Measurements from ENCODE around the gene TPBGL. TPM values are rescaled to one million over a fixed set of nuclear protein-coding genes. Genes with fewer than 3 reads are reported as not detected.

TPBGL gene
- total and polyA plus RNA-seq, 2 donors (not counting 1 experiment from before 2014, with no cell fraction given) = not detected

GRCh38 chr11:75285776-75286360 is 45.3 kb downstream of the TPBGL start:
- H3K4me3 ChIP-seq (replicated peaks in 1 of 4; ENCODE audit: control extremely low read depth in 1 of 4, insufficient read depth in 1 of 4, low read depth in 3 of 4, low read length in 4 of 4) = no peak overlapping the region
- TF ChIP-seq CTCF (conservative IDR thresholded peaks at IDR 0.05 in 1 of 2, IDR thresholded peaks at IDR 0.05 in 1 of 2; ENCODE audit: low read depth in 1 of 2, low read length in 2 of 2) (no peak), EZH2 (IDR thresholded peaks at IDR 0.05; ENCODE audit: low read length, missing control alignments) (no peak)
- H3K4me1 ChIP-seq (ENCODE audit: control insufficient read depth, extremely low read depth, insufficient read depth, low read length) = no peaks in the 10 kb centered on the region
- no peaks in the 10 kb centered on the region for H3K79me2 ChIP-seq (ENCODE audit: control insufficient read depth, insufficient read depth, low read length)
- peaks cover 2% of the 10 kb centered on the region for H3K36me3 ChIP-seq (ENCODE audit: control insufficient read depth, insufficient read depth, low read length)
- no peak overlapping the region for H3K9ac ChIP-seq (ENCODE audit: insufficient read depth, low read length)
- no peak overlapping the region for H3K4me2 ChIP-seq (ENCODE audit: extremely low read depth, insufficient read depth, low read length)
- H4K20me1 ChIP-seq (ENCODE audit: control insufficient read depth, extremely low read depth, insufficient read depth, low read length) = no peaks in the 10 kb centered on the region
- H2AFZ ChIP-seq (ENCODE audit: low read length) = no peak overlapping the region
- H3K27me3 ChIP-seq (ENCODE audit: control insufficient read depth, insufficient read depth, low read length) = no peaks in the 10 kb centered on the region
- no peak for DNase-seq (ENCODE audit: low read depth in 2 of 2)
- H3K27ac ChIP-seq (ENCODE audit: insufficient read depth, low read length) = no peak overlapping the region
- H3K9me3 ChIP-seq (ENCODE audit: control insufficient read depth, insufficient read depth, low read depth, low read length) = no peaks in the 10 kb centered on the region

DNA sequence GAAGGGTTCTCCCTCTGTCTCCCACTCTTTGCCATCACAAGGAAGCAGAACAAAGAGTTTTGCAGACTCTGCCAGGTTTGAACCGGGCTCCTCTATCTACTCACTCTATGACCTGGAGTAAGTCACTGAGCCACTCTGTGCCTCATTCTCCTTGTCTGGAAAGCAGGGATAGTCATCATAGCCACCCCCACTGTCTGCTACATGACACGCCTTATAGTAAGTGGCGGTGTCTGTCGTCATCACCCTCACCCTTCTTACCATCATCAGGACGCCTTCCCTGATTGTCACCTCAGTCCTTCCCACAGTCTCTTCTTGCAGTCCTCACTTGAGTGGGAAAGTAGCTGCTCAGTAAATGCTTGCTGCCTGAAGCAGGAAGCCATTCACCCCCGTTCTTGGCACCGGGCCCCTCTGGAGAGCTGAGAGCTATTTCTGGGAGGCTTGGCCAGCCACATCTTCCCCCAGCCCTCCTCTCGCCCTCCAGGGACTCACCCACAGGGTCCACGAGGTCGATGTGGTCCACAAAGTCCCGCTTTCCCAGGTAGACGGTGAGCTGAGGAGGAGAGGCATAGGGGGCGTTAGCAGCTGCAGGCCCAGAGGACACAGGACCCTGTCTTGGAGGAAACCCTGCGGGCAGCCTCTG is 46.4 kb downstream of the TPBGL start:
- no peak overlapping the region for H3K27ac ChIP-seq (ENCODE audit: insufficient read depth, low read length)
- TF ChIP-seq CTCF (conservative IDR thresholded peaks at IDR 0.05 in 1 of 2, IDR thresholded peaks at IDR 0.05 in 1 of 2; ENCODE audit: low read depth in 1 of 2, low read length in 2 of 2) (no peak), EZH2 (IDR thresholded peaks at IDR 0.05; ENCODE audit: low read length, missing control alignments) (no peak)
- H3K79me2 ChIP-seq (ENCODE audit: control insufficient read depth, insufficient read depth, low read length) = no peaks in the 10 kb centered on the region
- no peaks in the 10 kb centered on the region for H3K27me3 ChIP-seq (ENCODE audit: control insufficient read depth, insufficient read depth, low read length)
- DNase-seq (ENCODE audit: low read depth in 2 of 2) = peak in 1 of 2 donors; percentile 46
- H2AFZ ChIP-seq (ENCODE audit: low read length) = no peak overlapping the region
- no peak overlapping the region for H3K4me2 ChIP-seq (ENCODE audit: extremely low read depth, insufficient read depth, low read length)
- H3K36me3 ChIP-seq (ENCODE audit: control insufficient read depth, insufficient read depth, low read length) = no peaks in the 10 kb centered on the region
- H3K4me1 ChIP-seq (ENCODE audit: control insufficient read depth, extremely low read depth, insufficient read depth, low read length) = no peaks in the 10 kb centered on the region
- no peaks in the 10 kb centered on the region for H3K9me3 ChIP-seq (ENCODE audit: control insufficient read depth, insufficient read depth, low read depth, low read length)
- H4K20me1 ChIP-seq (ENCODE audit: control insufficient read depth, extremely low read depth, insufficient read depth, low read length) = no peaks in the 10 kb centered on the region
- no peak overlapping the region for H3K4me3 ChIP-seq (replicated peaks in 1 of 4; ENCODE audit: control extremely low read depth in 1 of 4, insufficient read depth in 1 of 4, low read depth in 3 of 4, low read length in 4 of 4)
- H3K9ac ChIP-seq (ENCODE audit: insufficient read depth, low read length) = no peak overlapping the region

DNA sequence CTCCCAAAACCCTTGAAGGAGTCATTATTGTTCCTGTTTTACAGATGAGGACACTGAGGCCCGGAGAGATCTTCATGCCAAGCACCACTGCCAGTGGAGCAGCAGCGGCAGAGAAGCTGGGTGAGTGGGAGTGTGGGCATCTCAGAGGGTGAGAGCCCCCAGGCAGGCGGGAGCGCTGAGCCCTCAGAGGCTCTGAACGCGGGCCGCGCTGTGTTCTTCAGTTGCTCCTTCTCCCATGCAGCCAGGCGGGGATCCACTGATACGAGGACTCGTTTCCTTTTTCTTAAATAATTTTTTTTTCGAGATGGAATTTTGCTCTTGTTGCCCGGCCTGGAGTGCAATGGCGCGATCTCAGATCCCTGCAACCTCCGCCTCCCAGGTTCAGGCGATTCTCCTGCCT is 47.0 kb downstream of the TPBGL start:
- Histone ChIP-seq H3K27me3 (ENCODE audit: control insufficient read depth, insufficient read depth, low read length) (no peaks in the 10 kb centered on the region), H3K4me1 (ENCODE audit: control insufficient read depth, extremely low read depth, insufficient read depth, low read length) (no peaks in the 10 kb centered on the region), H3K4me3 (replicated peaks in 1 of 4; ENCODE audit: control extremely low read depth in 1 of 4, insufficient read depth in 1 of 4, low read depth in 3 of 4, low read length in 4 of 4) (no peak overlapping the region), H3K27ac (ENCODE audit: insufficient read depth, low read length) (no peak overlapping the region), H2AFZ (ENCODE audit: low read length) (no peak overlapping the region), H3K36me3 (ENCODE audit: control insufficient read depth, insufficient read depth, low read length) (no peaks in the 10 kb centered on the region), H3K4me2 (ENCODE audit: extremely low read depth, insufficient read depth, low read length) (no peak overlapping the region), H3K9me3 (ENCODE audit: control insufficient read depth, insufficient read depth, low read depth, low read length) (no peaks in the 10 kb centered on the region), H3K79me2 (ENCODE audit: control insufficient read depth, insufficient read depth, low read length) (no peaks in the 10 kb centered on the region), H4K20me1 (ENCODE audit: control insufficient read depth, extremely low read depth, insufficient read depth, low read length) (no peaks in the 10 kb centered on the region), H3K9ac (ENCODE audit: insufficient read depth, low read length) (no peak overlapping the region)
- no peak for TF ChIP-seq EZH2 (IDR thresholded peaks at IDR 0.05; ENCODE audit: low read length, missing control alignments)
- TF ChIP-seq CTCF (conservative IDR thresholded peaks at IDR 0.05 in 1 of 2, IDR thresholded peaks at IDR 0.05 in 1 of 2; ENCODE audit: low read depth in 1 of 2, low read length in 2 of 2) = no peak
- no peak for DNase-seq (ENCODE audit: low read depth in 2 of 2)
